Esophagus muscularis mucosa (tissue), 4 donors: ENCODE measurements around the gene SLC32A1. TPM values are rescaled to one million over a fixed set of nuclear protein-coding genes. Genes with fewer than 3 reads are reported as not detected.
A peak's percentile ranks its signal among the peaks of the same experiment; 100 is the strongest.

ENCODE experiments used
- DNase-seq: peaks from one replicate; pipeline ENCODE4 v3.0.0-alpha.2; 2017; ENCODE audit errors: extremely low spot score
- H3K27ac ChIP-seq, 4 donors: fragments of 200-600 bp; sonication (generic); replicated peaks in 1 of 4; 1 replicate in 3 of 4; 2 replicates in 1 of 4; pipeline ENCODE4 v1.5.1; 2016 to 2019; ENCODE audit warnings: mild to moderate bottlenecking in 1 of 4
- H3K27me3 ChIP-seq, 4 donors: fragments of 200-600 bp; sonication (generic); one replicate each; pipeline versions ENCODE4 v1.5.1 to v1.6.0; 2016 to 2019
- H3K36me3 ChIP-seq, 4 donors: fragments of 200-600 bp; sonication (generic); one replicate each; pipeline ENCODE4 v1.5.1; 2016 to 2019
- H3K4me1 ChIP-seq, 4 donors: fragments of 200-600 bp; sonication (generic); one replicate each; pipeline ENCODE4 v1.5.1; 2016 to 2019
- H3K4me3 ChIP-seq, 4 donors: fragments of 200-600 bp; sonication (generic); 1 replicate in 2 of 4; 2 replicates in 2 of 4; pipeline ENCODE4 v1.5.1; 2016 to 2019; ENCODE audit warnings: mild to moderate bottlenecking in 4 of 4, moderate library complexity in 1 of 4
- H3K9me3 ChIP-seq, 4 donors: fragments of 200-600 bp; sonication (generic); 1 replicate in 3 of 4; 2 replicates in 1 of 4; pipeline ENCODE4 v1.5.1; 2016 to 2019
- EP300 ChIP-seq: sonication (generic); formaldehyde crosslinking; IDR thresholded peaks from one replicate; pipeline ENCODE4 v1.6.1; 2017; ENCODE audit warnings: antibody characterized with exemption
- POLR2A ChIP-seq: fragments of 450-650 bp; IDR thresholded peaks from one replicate; pipeline ENCODE4 v1.6.1; 2017; ENCODE audit warnings: antibody characterized with exemption, moderate library complexity, mild to moderate bottlenecking, low read depth
- POLR2AphosphoS5 ChIP-seq, 2 donors: sonication (generic); formaldehyde crosslinking; IDR thresholded peaks; one replicate each; pipeline ENCODE4 v1.6.1; 2017; ENCODE audit warnings: antibody characterized with exemption in 2 of 2
- WGBS: methylation state at CpG from one replicate; pipeline ENCODE4 v1.1.5; 2018; 5-methylcytosine and 5-hydroxymethylcytosine counted together
- intact Hi-C: fragments of 100-400 bp; cut with DNase I; formaldehyde crosslinking; loops from one replicate; pipeline ENCODE4 v1.15.1; 2023
- total RNA-seq, 4 donors: library from RNA; depleted of rRNA; stranded (reverse); fragments of >200 nt; gene quantifications; one replicate each; pipeline versions ENCODE4 v1.1.0 to v1.2.1, GENCODE V29; 2016
- TF ChIP-seq, protein P1 (sequence below), 3 experiments: fragments of 200-600 bp in 2 of 3; fragments of 450-650 bp in 1 of 3; sonication (generic) in 2 of 3; IDR thresholded peaks; one replicate each; pipeline ENCODE4 v1.5.1; 2017 to 2019; ENCODE audit warnings: antibody characterized with exemption in 3 of 3, mild to moderate bottlenecking in 2 of 3, moderate library complexity in 1 of 3

Gene SLC32A1
- total RNA-seq, 4 donors from 2014 or later: not detected

DNA sequence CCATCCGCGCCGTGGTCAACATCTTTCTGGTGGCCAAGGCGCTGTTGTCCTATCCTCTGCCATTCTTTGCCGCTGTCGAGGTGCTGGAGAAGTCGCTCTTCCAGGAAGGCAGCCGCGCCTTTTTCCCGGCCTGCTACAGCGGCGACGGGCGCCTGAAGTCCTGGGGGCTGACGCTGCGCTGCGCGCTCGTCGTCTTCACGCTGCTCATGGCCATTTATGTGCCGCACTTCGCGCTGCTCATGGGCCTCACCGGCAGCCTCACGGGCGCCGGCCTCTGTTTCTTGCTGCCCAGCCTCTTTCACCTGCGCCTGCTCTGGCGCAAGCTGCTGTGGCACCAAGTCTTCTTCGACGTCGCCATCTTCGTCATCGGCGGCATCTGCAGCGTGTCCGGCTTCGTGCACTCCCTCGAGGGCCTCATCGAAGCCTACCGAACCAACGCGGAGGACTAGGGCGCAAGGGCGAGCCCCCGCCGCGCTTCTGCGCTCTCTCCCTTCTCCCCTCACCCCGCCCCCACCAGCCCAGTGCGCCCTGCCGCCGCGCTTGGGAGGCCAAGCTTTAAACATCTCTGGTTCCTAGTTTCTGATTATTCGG lies 4.0 kb downstream of the SLC32A1 start:
- no peak for DNase-seq
- Histone ChIP-seq H3K27me3 (peaks cover 6 to 100% (median 87%) of the 10 kb centered on the region in 4 donors), H3K9me3 (no peaks in the 10 kb centered on the region), H3K36me3 (no peaks in the 10 kb centered on the region), H3K27ac (no peak overlapping the region), H3K4me3 (no peak overlapping the region), H3K4me1 (peaks cover 27 to 81% (median 69%) of the 10 kb centered on the region in 4 donors)
- intact Hi-C loops: no loop called here
- TF ChIP-seq POLR2AphosphoS5 (IDR thresholded peaks at IDR 0.05) (no peak), EP300 (no peak), POLR2A (no peak)
- TF ChIP-seq, protein P1, sequence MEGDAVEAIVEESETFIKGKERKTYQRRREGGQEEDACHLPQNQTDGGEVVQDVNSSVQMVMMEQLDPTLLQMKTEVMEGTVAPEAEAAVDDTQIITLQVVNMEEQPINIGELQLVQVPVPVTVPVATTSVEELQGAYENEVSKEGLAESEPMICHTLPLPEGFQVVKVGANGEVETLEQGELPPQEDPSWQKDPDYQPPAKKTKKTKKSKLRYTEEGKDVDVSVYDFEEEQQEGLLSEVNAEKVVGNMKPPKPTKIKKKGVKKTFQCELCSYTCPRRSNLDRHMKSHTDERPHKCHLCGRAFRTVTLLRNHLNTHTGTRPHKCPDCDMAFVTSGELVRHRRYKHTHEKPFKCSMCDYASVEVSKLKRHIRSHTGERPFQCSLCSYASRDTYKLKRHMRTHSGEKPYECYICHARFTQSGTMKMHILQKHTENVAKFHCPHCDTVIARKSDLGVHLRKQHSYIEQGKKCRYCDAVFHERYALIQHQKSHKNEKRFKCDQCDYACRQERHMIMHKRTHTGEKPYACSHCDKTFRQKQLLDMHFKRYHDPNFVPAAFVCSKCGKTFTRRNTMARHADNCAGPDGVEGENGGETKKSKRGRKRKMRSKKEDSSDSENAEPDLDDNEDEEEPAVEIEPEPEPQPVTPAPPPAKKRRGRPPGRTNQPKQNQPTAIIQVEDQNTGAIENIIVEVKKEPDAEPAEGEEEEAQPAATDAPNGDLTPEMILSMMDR (IDR thresholded peaks at IDR 0.05): no peak
- WGBS: 2% methylated on average over 30 of the region's 56 CpGs

DNA sequence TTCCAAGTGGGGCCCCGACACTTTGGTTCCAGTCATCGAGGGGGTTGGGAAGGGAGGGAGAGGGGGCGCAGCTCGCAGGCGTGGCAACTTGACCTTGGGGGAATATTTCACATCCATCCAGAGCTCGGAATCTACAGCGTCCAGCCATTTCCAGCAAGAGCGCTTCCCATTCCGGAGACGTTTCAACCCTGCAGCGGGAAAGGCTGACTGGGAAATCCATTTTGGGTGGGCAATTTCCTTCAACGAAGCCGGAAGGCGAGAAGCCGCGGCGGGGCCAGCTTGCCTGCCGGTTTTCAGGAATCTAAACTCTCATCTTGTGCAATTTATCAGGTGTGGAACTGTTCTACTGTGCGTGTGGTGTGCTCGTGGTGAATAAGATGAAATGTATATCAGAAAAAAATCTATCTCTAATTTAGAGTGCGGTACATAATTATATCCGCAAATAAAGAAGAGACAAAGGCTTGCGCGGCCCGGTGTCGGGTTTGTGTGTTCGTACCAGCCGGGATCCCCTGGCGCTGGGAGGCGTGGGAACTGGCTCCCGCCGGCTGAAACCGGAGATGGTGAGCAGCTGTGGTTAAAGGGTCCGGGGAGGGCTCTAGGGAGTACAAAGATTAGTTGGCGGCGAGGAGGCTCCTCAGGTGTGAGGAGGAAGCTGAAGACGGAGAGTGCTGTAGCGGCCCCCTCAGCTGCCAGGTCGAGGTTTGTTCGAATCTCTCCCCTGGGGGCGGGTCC lies 4.8 kb downstream of the SLC32A1 start:
- WGBS: 3% methylated on average over 41 of the region's 41 CpGs
- no peaks in the 10 kb centered on the region for H3K9me3 ChIP-seq
- H3K27ac ChIP-seq: no peak overlapping the region
- H3K4me3 ChIP-seq: no peak overlapping the region
- H3K4me1 ChIP-seq: peaks cover 27 to 74% (median 62%) of the 10 kb centered on the region in 4 donors
- intact Hi-C loops: no loop called here
- no peak for DNase-seq
- H3K36me3 ChIP-seq: no peaks in the 10 kb centered on the region
- TF ChIP-seq, protein P1 (IDR thresholded peaks at IDR 0.05): no peak
- TF ChIP-seq POLR2A (no peak), POLR2AphosphoS5 (IDR thresholded peaks at IDR 0.05) (no peak), EP300 (no peak)
- H3K27me3 ChIP-seq: peaks cover 6 to 100% (median 79%) of the 10 kb centered on the region in 4 donors

- Histone ChIP-seq H3K27ac (no peak overlapping the region), H3K9me3 (no peaks in the 10 kb centered on the region), H3K36me3 (no peaks in the 10 kb centered on the region), H3K4me3 (no peak overlapping the region), H3K4me1 (peaks cover 23 to 67% (median 55%) of the 10 kb centered on the region in 4 donors), H3K27me3 (peaks cover 2 to 100% (median 74%) of the 10 kb centered on the region in 4 donors)
- 11% methylated on average over 6 of the region's 7 CpGs for WGBS
- no peak for DNase-seq
- intact Hi-C loops: loop anchor here (5.0 kb wide), 1 partner anchor 82 kb away; no protein-coding TSS in a partner anchor
- no peak for TF ChIP-seq EP300
- no peak for TF ChIP-seq POLR2A
- no peak for TF ChIP-seq POLR2AphosphoS5 (IDR thresholded peaks at IDR 0.05)
- TF ChIP-seq, protein P1 (IDR thresholded peaks at IDR 0.05): no peak
Measured at GRCh38 chr20:38729767-38730166, 5.5 kb downstream of the SLC32A1 start.

GRCh38 chr20:38730167-38730988 lies 6.1 kb downstream of the SLC32A1 start:
- TF ChIP-seq POLR2A (no peak), POLR2AphosphoS5 (IDR thresholded peaks at IDR 0.05) (no peak), EP300 (no peak)
- TF ChIP-seq, protein P1 (IDR thresholded peaks at IDR 0.05): no peak
- Histone ChIP-seq H3K27me3 (peaks cover 0 to 100% (median 68%) of the 10 kb centered on the region in 4 donors), H3K4me3 (peak overlapping the region; percentile 34 to 49 (median 39)), H3K9me3 (no peaks in the 10 kb centered on the region), H3K27ac (no peak overlapping the region), H3K36me3 (no peaks in the 10 kb centered on the region), H3K4me1 (peaks cover 23 to 61% (median 49%) of the 10 kb centered on the region in 4 donors)
- no peak for DNase-seq
- intact Hi-C loops: loop anchor here (5.0 kb wide), 1 partner anchor 83 kb away; no protein-coding TSS in a partner anchor
- 4% methylated on average over 32 of the region's 41 CpGs for WGBS
